ENCODE measurements around the gene PLXNA4.

The PLXNA4 gene

GRCh38 chr7:132367795-132368194 lies 208.5 kb downstream of the PLXNA4 start:
- H4K20me1 ChIP-seq (ENCODE audit: insufficient read depth, low read length) = no peaks in the 10 kb centered on the region
- no peak overlapping the region for H3K27ac ChIP-seq (ENCODE audit: low read depth, low read length, poor library complexity, severe bottlenecking)

GRCh38 chr7:132367004-132367403 lies 209.3 kb downstream of the PLXNA4 start:
- no peak overlapping the region for H3K27ac ChIP-seq (ENCODE audit: low read depth, low read length, poor library complexity, severe bottlenecking)

More at GRCh38 chr7:132367795-132368194, 208.5 kb downstream of the PLXNA4 start:
- no peaks in the 10 kb centered on the region for H3K9me2 ChIP-seq (ENCODE audit: low read depth, low read length)
- H3K4me2 ChIP-seq (ENCODE audit: low read length) = no peak overlapping the region
- TF ChIP-seq EZH2 (IDR thresholded peaks at IDR 0.05; ENCODE audit: borderline replicate concordance, low read length) (no peak), CTCF (IDR thresholded peaks at IDR 0.05; ENCODE audit: low read length) (no peak)
- no peaks in the 10 kb centered on the region for H3K9me3 ChIP-seq (ENCODE audit: low read length)
- H3K4me3 ChIP-seq (ENCODE audit: low read depth, low read length, poor library complexity, severe bottlenecking) = no peak overlapping the region
- no peaks in the 10 kb centered on the region for H3F3A ChIP-seq (ENCODE audit: insufficient read depth, low read length)
- H3K36me3 ChIP-seq (ENCODE audit: insufficient read depth, low read length) = no peaks in the 10 kb centered on the region
- 0 out of 2 replicates have a peak, but pooled peaks cover 3% of the 10 kb centered on the region for H3K27me3 ChIP-seq (ENCODE audit: insufficient read depth, low read length)
- no peaks in the 10 kb centered on the region for H3K79me2 ChIP-seq (ENCODE audit: insufficient read depth, low read length)
- no peaks in the 10 kb centered on the region for H3K4me1 ChIP-seq (ENCODE audit: insufficient read depth, low read length, severe bottlenecking)
- H2AFZ ChIP-seq (ENCODE audit: low read length) = no peak overlapping the region
- no peak overlapping the region for H3K9ac ChIP-seq (ENCODE audit: low read length)

GRCh38 chr7:132364226-132364625 lies 212.0 kb downstream of the PLXNA4 start:
- TF ChIP-seq CTCF (IDR thresholded peaks at IDR 0.05; ENCODE audit: low read length) (no peak), EZH2 (IDR thresholded peaks at IDR 0.05; ENCODE audit: borderline replicate concordance, low read length) (no peak)
- no peaks in the 10 kb centered on the region for H3K79me2 ChIP-seq (ENCODE audit: insufficient read depth, low read length)

More at GRCh38 chr7:132367004-132367403, 209.3 kb downstream of the PLXNA4 start:
- no peak overlapping the region for H3K4me2 ChIP-seq (ENCODE audit: low read length)
- H3K9me3 ChIP-seq (ENCODE audit: low read length) = no peaks in the 10 kb centered on the region
- no peaks in the 10 kb centered on the region for H4K20me1 ChIP-seq (ENCODE audit: insufficient read depth, low read length)
- H3K9ac ChIP-seq (ENCODE audit: low read length) = no peak overlapping the region
- H3K27me3 ChIP-seq (ENCODE audit: insufficient read depth, low read length) = 0 out of 2 replicates have a peak, but pooled peaks cover 3% of the 10 kb centered on the region
- no peaks in the 10 kb centered on the region for H3K9me2 ChIP-seq (ENCODE audit: low read depth, low read length)
- no peaks in the 10 kb centered on the region for H3F3A ChIP-seq (ENCODE audit: insufficient read depth, low read length)
- no peaks in the 10 kb centered on the region for H3K36me3 ChIP-seq (ENCODE audit: insufficient read depth, low read length)
- TF ChIP-seq EZH2 (IDR thresholded peaks at IDR 0.05; ENCODE audit: borderline replicate concordance, low read length) (no peak), CTCF (IDR thresholded peaks at IDR 0.05; ENCODE audit: low read length) (no peak)
- H3K4me3 ChIP-seq (ENCODE audit: low read depth, low read length, poor library complexity, severe bottlenecking) = no peak overlapping the region
- H3K4me1 ChIP-seq (ENCODE audit: insufficient read depth, low read length, severe bottlenecking) = no peaks in the 10 kb centered on the region
- no peak overlapping the region for H2AFZ ChIP-seq (ENCODE audit: low read length)
- H3K79me2 ChIP-seq (ENCODE audit: insufficient read depth, low read length) = no peaks in the 10 kb centered on the region

More at GRCh38 chr7:132364226-132364625, 212.0 kb downstream of the PLXNA4 start:
- H3F3A ChIP-seq (ENCODE audit: insufficient read depth, low read length) = no peaks in the 10 kb centered on the region
- H3K36me3 ChIP-seq (ENCODE audit: insufficient read depth, low read length) = no peaks in the 10 kb centered on the region
- no peak overlapping the region for H2AFZ ChIP-seq (ENCODE audit: low read length)
- H3K4me2 ChIP-seq (ENCODE audit: low read length) = no peak overlapping the region
- 0 out of 2 replicates have a peak, but pooled peaks cover 3% of the 10 kb centered on the region for H3K27me3 ChIP-seq (ENCODE audit: insufficient read depth, low read length)
- H3K4me1 ChIP-seq (ENCODE audit: insufficient read depth, low read length, severe bottlenecking) = no peaks in the 10 kb centered on the region
- H3K9ac ChIP-seq (ENCODE audit: low read length) = no peak overlapping the region
- H3K27ac ChIP-seq (ENCODE audit: low read depth, low read length, poor library complexity, severe bottlenecking) = no peak overlapping the region
- H3K9me3 ChIP-seq (ENCODE audit: low read length) = no peaks in the 10 kb centered on the region
- no peaks in the 10 kb centered on the region for H4K20me1 ChIP-seq (ENCODE audit: insufficient read depth, low read length)
- no peaks in the 10 kb centered on the region for H3K9me2 ChIP-seq (ENCODE audit: low read depth, low read length)
- no peak overlapping the region for H3K4me3 ChIP-seq (ENCODE audit: low read depth, low read length, poor library complexity, severe bottlenecking)
